ENCODE results near the gene CYP2R1.
A peak's percentile ranks its signal among the peaks of the same experiment; 100 is the strongest.

CYP2R1 gene

DNA sequence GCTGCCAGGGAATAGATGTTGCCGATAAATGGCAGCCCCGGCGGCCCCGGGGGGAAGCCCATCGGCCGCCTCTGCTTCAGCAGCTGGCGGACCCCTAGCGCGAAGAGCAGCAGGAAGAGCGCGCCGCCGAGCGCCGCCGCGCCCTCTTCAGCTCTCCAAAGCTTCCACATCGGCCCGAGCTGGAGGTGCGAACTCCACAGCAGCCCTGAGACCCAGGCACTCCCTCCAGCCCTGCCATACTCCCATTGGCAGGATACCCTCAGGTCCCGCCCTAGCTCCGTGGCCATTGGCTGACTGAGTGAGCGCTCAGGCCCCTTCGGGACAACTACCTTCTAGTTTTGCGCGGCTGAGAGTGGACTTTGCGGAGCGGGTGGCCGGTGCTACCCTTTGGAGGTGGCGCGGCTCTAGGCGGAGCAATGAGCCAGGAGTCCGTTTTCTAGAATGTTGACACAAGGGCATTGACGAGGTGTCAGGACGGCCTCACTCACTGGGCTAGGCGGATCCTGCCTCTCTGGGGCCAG lies at the start of gene CYP2R1:
TSS of gene CYP2R1 (minus strand) at position 196 of the 521 bp plus-strand sequence. CDS start at position 170, 26 bp downstream.
- peak; percentile 55 for DNase-seq (ENCODE audit: low read depth)

DNA sequence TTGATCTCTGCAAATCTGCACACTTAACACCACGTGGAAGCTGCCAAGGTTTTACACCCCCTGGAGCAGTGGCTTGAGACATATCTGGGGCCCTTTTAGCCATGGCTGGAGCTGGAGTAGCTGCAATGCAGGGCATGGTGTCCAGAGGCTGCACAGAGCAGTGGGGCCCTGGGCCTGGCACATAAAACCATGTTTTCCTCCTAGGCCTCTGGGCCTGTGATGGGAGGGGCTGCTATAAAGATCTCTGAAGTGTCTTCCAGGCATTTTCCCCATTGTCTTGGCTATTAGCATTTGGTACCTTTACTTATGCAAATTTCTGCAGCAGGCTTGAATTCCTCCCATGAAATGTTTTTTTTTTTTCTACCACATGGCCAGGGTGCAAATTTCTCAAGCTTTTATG lies 46.9 kb upstream of the CYP2R1 start:
- no peak for DNase-seq (ENCODE audit: low read depth)

GRCh38 chr11:14934641-14935351 lies 42.8 kb upstream of the CYP2R1 start:
- no peak for DNase-seq (ENCODE audit: low read depth)

GRCh38 chr11:14932447-14932846 lies 40.4 kb upstream of the CYP2R1 start:
- DNase-seq (ENCODE audit: low read depth) = no peak

GRCh38 chr11:14930369-14930768 lies 38.3 kb upstream of the CYP2R1 start:
- no peak for DNase-seq (ENCODE audit: low read depth)

GRCh38 chr11:14927146-14927545 lies 35.1 kb upstream of the CYP2R1 start:
- DNase-seq (ENCODE audit: low read depth) = no peak

GRCh38 chr11:14924318-14924717 lies 32.3 kb upstream of the CYP2R1 start:
- DNase-seq (ENCODE audit: low read depth) = no peak

DNA sequence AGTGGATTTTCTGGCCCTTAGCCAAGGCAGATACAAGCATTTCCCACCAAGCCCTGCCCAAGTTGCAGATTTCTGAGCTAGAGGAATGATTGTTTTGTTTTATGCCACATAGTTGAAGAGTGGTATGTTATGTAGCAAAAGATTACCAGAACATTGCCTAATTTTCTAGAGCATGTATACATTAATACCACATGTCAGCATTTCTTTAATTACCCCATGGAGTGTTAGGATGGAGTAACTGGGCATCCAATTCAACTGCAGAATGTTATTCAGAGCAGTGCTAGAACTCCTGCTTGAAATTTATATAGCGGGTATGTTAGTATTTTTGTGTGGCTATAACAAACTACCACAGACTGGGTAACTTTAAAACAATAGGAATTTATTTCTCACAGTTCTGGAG lies 24.4 kb upstream of the CYP2R1 start:
- no peak for DNase-seq (ENCODE audit: low read depth)

DNA sequence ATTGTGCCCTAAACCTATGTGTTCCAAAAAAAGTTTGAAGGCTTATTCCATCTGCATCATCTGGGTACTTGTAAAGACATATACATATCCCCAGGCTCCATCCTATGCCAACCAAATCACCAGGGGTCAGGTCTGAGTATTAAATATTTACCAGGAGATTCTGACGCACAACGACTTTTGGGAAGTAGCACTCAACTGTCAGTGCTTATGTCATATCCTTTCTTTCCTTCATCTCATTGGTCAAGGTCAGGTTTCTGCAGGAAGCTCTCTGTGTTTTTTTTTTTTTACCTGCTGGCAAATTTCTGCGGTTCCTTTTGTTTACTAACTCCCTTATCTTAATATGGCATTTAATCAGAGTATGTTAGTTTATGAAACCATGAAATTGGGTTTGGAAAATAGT lies 22.5 kb upstream of the CYP2R1 start:
- DNase-seq (ENCODE audit: low read depth) = no peak

GRCh38 chr11:14908214-14908880 lies 16.3 kb upstream of the CYP2R1 start:
- DNase-seq (ENCODE audit: low read depth) = no peak

DNA sequence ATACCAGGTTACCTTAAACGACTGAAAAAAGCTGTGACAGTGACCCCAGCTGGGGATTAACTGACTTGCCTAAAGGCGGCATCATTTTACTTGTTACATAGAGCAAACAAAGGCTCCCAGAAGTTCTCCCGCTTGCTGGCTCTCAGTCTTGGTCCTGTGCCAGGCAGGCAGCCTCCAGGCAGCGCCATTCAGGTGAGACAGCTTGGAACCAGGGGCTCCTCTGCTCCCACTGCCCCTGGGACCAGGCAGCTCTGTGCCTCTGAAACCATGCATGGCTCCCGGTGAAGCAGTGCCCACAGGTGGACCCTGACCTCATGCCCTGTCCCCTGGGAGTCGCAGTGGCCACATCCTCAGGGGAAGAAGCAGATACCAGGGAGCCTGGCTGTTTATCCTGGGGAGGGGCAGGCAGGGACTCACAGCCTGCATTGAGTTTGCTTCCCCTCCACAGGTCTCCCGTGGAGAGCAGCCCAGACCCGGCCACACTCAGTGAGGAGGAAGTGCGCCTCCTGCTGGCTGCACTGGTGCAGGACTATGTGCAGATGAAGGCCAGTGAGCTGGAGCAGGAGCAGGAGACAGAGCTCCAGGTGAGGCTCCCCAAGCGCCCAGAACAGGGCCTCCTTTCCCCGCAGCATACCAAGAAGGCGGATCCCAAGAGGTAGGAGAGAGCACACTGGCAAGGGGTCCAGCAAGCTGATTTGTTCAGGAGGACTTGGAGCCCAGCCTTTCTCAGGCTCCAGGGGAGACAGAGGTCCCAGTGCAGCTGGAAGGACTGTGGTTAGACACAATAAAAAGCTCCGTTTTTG lies 15.6 kb upstream of the CYP2R1 start:
- peak; percentile 75 for DNase-seq (ENCODE audit: low read depth)

DNA sequence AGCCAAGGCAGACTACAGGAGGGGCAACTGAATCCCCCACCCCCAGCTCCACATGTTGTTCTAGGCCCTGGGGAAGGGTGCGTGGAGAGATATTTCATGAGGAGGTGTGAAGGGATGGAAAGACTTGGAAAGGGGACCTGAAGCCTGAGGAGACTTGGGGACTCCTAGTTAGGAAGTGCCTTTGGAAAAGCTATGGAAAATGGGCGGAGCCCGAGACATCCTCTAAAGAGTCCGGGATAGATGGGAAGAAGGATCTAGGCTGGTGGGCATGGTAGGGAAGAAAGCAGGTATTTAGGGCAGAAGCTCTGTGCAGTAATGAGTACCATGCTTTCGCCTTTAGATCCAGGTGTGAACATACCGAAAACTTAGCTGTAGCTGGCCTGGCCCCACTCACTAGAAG lies 15.0 kb upstream of the CYP2R1 start:
- no peak for DNase-seq (ENCODE audit: low read depth)

DNA sequence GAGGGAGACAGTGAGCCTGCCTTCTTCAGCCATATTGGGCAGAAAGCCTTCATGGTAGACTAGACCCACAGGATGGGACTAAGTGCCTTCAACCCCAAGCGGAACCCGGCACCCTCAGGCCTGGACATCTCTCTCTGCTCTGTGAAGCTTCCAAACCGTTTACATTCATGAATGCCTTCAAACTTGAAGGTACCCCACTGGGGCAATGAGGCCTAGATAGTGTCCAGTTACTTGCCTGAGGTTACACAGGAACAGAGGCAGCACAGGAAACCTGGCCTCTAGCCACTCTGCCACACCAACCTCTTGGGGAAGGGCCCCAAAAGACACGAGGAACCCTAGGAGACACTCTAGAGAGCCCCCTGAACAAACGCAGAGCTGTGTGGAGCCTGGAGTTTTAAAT lies 14.5 kb upstream of the CYP2R1 start:
- DNase-seq (ENCODE audit: low read depth) = no peak

GRCh38 chr11:14905104-14906033 lies 13.3 kb upstream of the CYP2R1 start:
- peak; percentile 28 for DNase-seq (ENCODE audit: low read depth)

- DNase-seq (ENCODE audit: low read depth) = peak; percentile 87
Measured at GRCh38 chr11:14904745-14905103, 12.7 kb upstream of the CYP2R1 start.

- DNase-seq (ENCODE audit: low read depth) = no peak
Measured at GRCh38 chr11:14902650-14903350, 10.8 kb upstream of the CYP2R1 start.

DNA sequence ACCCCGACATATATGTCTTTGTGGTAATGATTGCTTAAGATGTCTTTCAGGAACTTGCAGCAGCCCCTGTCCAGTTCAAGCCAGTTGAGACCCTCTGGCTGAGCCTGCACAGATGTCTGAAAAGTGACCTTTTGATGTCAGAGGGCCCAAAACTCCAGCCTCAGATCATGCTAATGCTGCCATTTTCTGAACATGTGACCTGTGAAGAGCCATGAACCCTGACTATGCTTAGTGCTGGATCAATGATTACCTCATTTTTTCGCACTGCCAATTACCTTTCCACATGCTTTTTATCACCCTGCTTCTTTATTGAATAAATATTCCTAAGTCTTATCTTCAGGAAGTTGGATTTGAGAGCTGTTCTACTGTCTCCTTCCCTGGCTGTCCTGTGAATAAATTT lies 6.9 kb upstream of the CYP2R1 start:
- no peak for DNase-seq (ENCODE audit: low read depth)

DNA sequence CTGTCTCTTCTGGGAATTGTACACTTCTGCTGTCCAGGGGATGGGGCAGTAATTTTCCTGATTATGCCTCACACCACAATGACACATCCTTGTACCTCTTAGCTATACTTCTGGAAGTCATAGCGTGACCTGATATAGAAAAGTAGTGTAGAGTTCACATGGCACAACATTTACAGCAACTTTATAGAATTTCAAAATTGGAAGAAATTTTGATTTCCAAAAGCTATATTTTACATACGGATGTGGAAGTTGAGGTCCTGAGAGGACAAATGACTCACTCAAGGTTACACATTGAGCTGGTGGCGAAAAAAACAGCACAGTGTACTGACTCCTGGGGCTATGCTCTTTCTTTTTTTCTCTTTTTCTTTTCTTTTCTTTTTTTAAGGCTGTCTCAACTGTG lies 6.3 kb upstream of the CYP2R1 start:
- DNase-seq (ENCODE audit: low read depth) = no peak

DNA sequence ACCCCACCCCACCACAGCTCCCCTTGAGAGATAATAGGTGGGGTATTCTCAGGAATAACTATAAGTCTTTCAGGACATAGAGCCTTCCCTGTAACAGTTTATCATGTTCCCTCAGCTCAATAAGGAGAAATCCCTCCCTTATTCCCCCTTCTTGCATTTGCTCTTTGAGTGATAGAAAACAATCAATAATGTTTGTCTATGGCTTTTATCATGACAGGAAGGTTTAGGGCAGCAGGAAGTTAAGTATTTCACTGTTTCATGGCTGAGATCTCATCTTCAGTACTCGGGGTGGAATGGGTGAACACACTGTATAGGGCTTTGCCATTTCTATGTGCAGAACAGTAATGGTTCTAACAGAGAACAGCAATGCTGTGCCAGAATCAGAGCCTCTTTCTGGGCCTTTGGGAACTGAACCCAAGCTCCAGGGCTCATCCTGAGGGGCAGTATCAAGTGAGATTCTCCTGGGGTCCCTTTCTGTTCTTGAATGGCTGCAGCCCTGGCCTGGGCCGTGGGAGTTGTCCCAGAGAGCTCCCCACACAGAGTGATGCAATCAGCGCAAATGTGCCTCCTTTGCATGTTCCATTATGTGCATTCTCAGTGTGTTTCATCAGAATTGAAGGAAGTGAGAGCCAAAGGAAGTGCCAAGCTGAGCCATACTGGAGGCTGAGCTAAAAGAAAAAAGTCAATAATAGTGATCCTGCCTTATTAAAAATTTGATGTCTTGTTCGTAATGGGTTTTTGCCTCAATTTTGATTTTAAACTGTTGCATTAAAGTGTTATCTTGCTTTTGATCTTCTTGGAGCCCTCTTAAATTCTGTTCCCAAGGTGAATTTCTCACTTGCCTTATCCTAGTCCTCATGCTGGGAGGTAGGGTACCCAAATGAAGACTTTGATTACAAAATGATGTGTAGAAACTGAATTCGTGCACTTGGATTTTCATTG lies 2.9 kb upstream of the CYP2R1 start:
- no peak for DNase-seq (ENCODE audit: low read depth)

- no peak for DNase-seq (ENCODE audit: low read depth)
Measured at GRCh38 chr11:14892577-14892976, 546 bp upstream of the CYP2R1 start.
